PC-3 (cell line): ENCODE measurements around the gene SCPEP1. TPM values are rescaled to one million over a fixed set of nuclear protein-coding genes. Genes with fewer than 3 reads are reported as not detected.

ENCODE experiments used
- ATAC-seq: fragments of 200-7000 bp; cut with Tn5 transposase; 2 replicates; pipeline ENCODE4 v1.9.1; 2020; ENCODE audit warnings: mild to moderate bottlenecking, moderate library complexity
- BruUV-seq: library from RNA; stranded (reverse); fragments of 400-500 nt; replicated peaks from 2 replicates; lab custom pipeline; 2021; lab: Mats Ljungman, UMichigan
- CTCF ChIA-PET: fragments of 300-600 bp; sonication (Branson Sonifier 250); formaldehyde crosslinking; loops from one replicate; lab custom pipeline; 2022; ENCODE audit warnings: antibody characterized with exemption; lab: Charles Lee
- POLR2A ChIA-PET: fragments of 300-600 bp; sonication (Branson Sonifier 250); formaldehyde crosslinking; loops from one replicate; lab custom pipeline; 2022; ENCODE audit warnings: antibody characterized with exemption; ENCODE audit not compliant: unreplicated experiment; lab: Charles Lee
- DNase-seq: peaks from one replicate; pipeline ENCODE4 v3.0.0-alpha.2; 2015
- H2AFZ ChIP-seq: fragments of 300-600 bp; sonication (generic); 2 replicates; pipeline ENCODE4 v1.6.0; 2016; ENCODE audit warnings: antibody characterized with exemption, low read length
- H3F3A ChIP-seq: fragments of 300-600 bp; sonication (generic); one replicate; pipeline ENCODE4 v1.6.0; 2017; ENCODE audit warnings: antibody characterized with exemption, low read length, control low read depth, mild to moderate bottlenecking; ENCODE audit not compliant: unreplicated experiment
- H3K27ac ChIP-seq: fragments of 300-600 bp; sonication (generic); 2 replicates; pipeline ENCODE4 v1.5.1; 2016; ENCODE audit warnings: mild to moderate bottlenecking, low read length
- H3K27me3 ChIP-seq: fragments of 300-600 bp; sonication (generic); 2 replicates; pipeline ENCODE4 v1.6.1; 2016; ENCODE audit warnings: low read length, mixed read lengths
- H3K36me3 ChIP-seq: fragments of 300-600 bp; sonication (generic); 2 replicates; pipeline ENCODE4 v1.6.1; 2016; ENCODE audit warnings: low read depth, mixed run types, low read length, mixed read lengths
- H3K4me1 ChIP-seq: fragments of 300-600 bp; sonication (generic); 2 replicates; pipeline ENCODE4 v1.5.1; 2016; ENCODE audit warnings: low read length; ENCODE audit not compliant: insufficient read depth
- H3K4me2 ChIP-seq: fragments of 300-600 bp; sonication (generic); 2 replicates; pipeline ENCODE4 v1.6.0; 2016; ENCODE audit warnings: low read length
- H3K4me3 ChIP-seq: fragments of 300-600 bp; sonication (generic); 2 replicates; pipeline ENCODE4 v1.5.1; 2016; ENCODE audit warnings: mild to moderate bottlenecking, low read length, mixed read lengths
- H3K79me2 ChIP-seq: fragments of 300-600 bp; sonication (generic); 2 replicates; pipeline ENCODE4 v1.6.1; 2017; ENCODE audit warnings: low read length, mixed read lengths
- H3K9ac ChIP-seq: fragments of 300-600 bp; sonication (generic); 2 replicates; pipeline ENCODE4 v1.6.0; 2016; ENCODE audit warnings: mild to moderate bottlenecking, low read length
- H3K9me2 ChIP-seq: fragments of 300-600 bp; sonication (generic); replicated peaks from 2 replicates; pipeline ENCODE4 v1.6.1; 2016; ENCODE audit warnings: mixed run types, low read length, mixed read lengths
- H3K9me3 ChIP-seq: fragments of 300-600 bp; sonication (generic); 2 replicates; pipeline ENCODE4 v1.6.1; 2016; ENCODE audit warnings: low read length, mixed read lengths
- H4K20me1 ChIP-seq: fragments of 300-600 bp; sonication (generic); 2 replicates; pipeline ENCODE4 v1.6.1; 2016; ENCODE audit warnings: low read length, mixed read lengths
- CTCF ChIP-seq: fragments of 300-600 bp; sonication (generic); conservative IDR thresholded peaks from 2 replicates; pipeline ENCODE4 v1.5.1; 2017; ENCODE audit warnings: antibody characterized with exemption, low read depth, mild to moderate bottlenecking, low read length
- EZH2 ChIP-seq: fragments of 300-600 bp; sonication (generic); IDR thresholded peaks from one replicate; pipeline ENCODE4 v1.6.1; 2017; ENCODE audit warnings: antibody characterized with exemption, mild to moderate bottlenecking, low read length; ENCODE audit not compliant: unreplicated experiment
- EZH2phosphoT487 ChIP-seq: fragments of 300-600 bp; sonication (generic); IDR thresholded peaks from 2 replicates; pipeline ENCODE4 v1.6.1; 2018; ENCODE audit warnings: mild to moderate bottlenecking, antibody characterized with exemption, low read length, borderline replicate concordance
- intact Hi-C: fragments of 100-400 bp; cut with micrococcal nuclease; formaldehyde crosslinking; loops from 2 replicates; pipeline ENCODE4 v1.9.0; 2023
- total RNA-seq: library from RNA; depleted of rRNA; stranded (reverse); fragments of >200 nt; gene quantifications from 2 replicates; pipeline ENCODE4 v1.2.3, GENCODE V29; 2014

SCPEP1 gene
- total RNA-seq, 1 experiment from 2014 or later = 73.3 TPM

DNA sequence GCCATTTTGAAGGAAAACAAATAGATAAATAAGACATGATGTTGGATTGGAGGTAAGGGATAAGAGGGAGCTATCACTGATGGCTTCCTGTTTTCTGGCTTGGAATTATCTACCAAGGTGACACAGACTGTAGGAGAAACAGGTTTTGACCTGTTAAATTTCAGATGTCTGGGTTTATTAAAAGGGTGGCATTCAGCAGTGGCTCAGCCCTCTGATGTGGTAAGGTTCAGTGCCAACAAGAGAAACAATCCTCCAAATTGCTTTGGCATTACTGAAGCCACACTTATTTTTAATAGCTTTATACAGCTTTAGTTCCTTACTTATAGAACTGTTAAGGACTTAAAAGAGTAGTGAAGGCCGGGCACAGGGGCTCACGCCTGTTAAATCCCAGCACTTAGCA lies 70.2 kb downstream of the SCPEP1 start:
- ChIA-PET CTCF (no interaction called here), POLR2A (no interaction called here)
- intact Hi-C loops = no loop called here
- H3F3A ChIP-seq = no peaks in the 10 kb centered on the region
- no TSS peak for BruUV-seq
- H3K27me3 ChIP-seq = no peaks in the 10 kb centered on the region
- no peaks in the 10 kb centered on the region for H3K9me2 ChIP-seq
- H3K36me3 ChIP-seq = no peaks in the 10 kb centered on the region
- no peak overlapping the region for H3K4me2 ChIP-seq
- H3K9me3 ChIP-seq = no peaks in the 10 kb centered on the region
- H3K9ac ChIP-seq = no peak overlapping the region
- no peak overlapping the region for H3K27ac ChIP-seq
- H4K20me1 ChIP-seq = no peaks in the 10 kb centered on the region
- no peak overlapping the region for H3K4me3 ChIP-seq
- no peak overlapping the region for H2AFZ ChIP-seq
- H3K4me1 ChIP-seq = no peaks in the 10 kb centered on the region
- DNase-seq (no peak), ATAC-seq (no peak)
- TF ChIP-seq CTCF (no peak), EZH2phosphoT487 (no peak), EZH2 (no peak)
- no peaks in the 10 kb centered on the region for H3K79me2 ChIP-seq

- Histone ChIP-seq H3F3A (no peaks in the 10 kb centered on the region), H3K4me1 (peaks cover 7% of the 10 kb centered on the region), H3K9ac (no peak overlapping the region), H3K27me3 (no peaks in the 10 kb centered on the region), H3K4me2 (no peak overlapping the region), H3K9me3 (no peaks in the 10 kb centered on the region), H3K27ac (no peak overlapping the region), H3K9me2 (no peaks in the 10 kb centered on the region), H3K79me2 (no peaks in the 10 kb centered on the region), H3K4me3 (no peak overlapping the region), H2AFZ (no peak overlapping the region), H4K20me1 (no peaks in the 10 kb centered on the region), H3K36me3 (no peaks in the 10 kb centered on the region)
- no peak for TF ChIP-seq EZH2
- TF ChIP-seq EZH2phosphoT487 = no peak
- TF ChIP-seq CTCF = no peak
- ATAC-seq (no peak), DNase-seq (no peak)
- intact Hi-C loops = no loop called here
- ChIA-PET POLR2A (no interaction called here), CTCF (no interaction called here)
- no TSS peak for BruUV-seq
Observed at GRCh38 chr17:57050306-57050705, 72.4 kb downstream of the SCPEP1 start.

DNA sequence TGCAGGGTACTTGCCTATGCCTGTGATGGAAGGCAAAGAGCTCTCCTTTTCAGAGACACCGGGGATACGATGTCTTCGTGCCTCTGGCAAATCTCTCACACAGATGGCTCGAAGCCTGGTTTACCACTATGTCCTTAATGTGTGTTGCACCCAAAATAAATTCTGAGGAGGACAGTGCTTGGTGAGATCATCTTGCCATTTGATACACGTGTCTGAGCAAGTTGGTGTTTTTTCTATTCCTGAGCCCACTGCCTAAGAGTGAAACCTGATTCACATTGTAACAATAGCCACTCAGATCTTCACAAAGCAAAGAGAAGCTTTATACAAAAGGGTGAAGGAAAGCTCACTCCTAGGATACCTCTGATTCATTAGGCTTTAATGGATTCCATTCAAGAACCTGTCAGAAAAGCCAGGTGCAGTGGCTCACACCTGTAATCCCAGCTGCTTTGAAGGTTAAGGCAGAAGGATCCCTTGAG lies 74.0 kb downstream of the SCPEP1 start:
- Histone ChIP-seq H3K27ac (no peak overlapping the region), H3K9me3 (no peaks in the 10 kb centered on the region), H3K9me2 (no peaks in the 10 kb centered on the region), H3K79me2 (no peaks in the 10 kb centered on the region), H3F3A (no peaks in the 10 kb centered on the region), H3K27me3 (no peaks in the 10 kb centered on the region), H3K36me3 (no peaks in the 10 kb centered on the region), H3K9ac (no peak overlapping the region), H3K4me2 (no peak overlapping the region), H3K4me1 (peaks cover 7% of the 10 kb centered on the region), H3K4me3 (no peak overlapping the region), H2AFZ (no peak overlapping the region; the same call in 1 of the 2 replicates), H4K20me1 (no peaks in the 10 kb centered on the region)
- ChIA-PET CTCF (interaction anchor here (0.5 kb wide), 1 partner anchor 35 kb away, joined by 3 read pairs; no protein-coding TSS in a partner anchor), POLR2A (no interaction called here)
- ATAC-seq (no peak), DNase-seq (no peak)
- intact Hi-C loops = no loop called here
- TF ChIP-seq EZH2 = no peak
- no peak for TF ChIP-seq CTCF
- no peak for TF ChIP-seq EZH2phosphoT487
- no TSS peak for BruUV-seq
